GM12873 (cell line): ENCODE measurements around the gene ADAM30.

Experiments used
- TF ChIP-seq, protein P1 (sequence below): IDR thresholded peaks from 2 replicates; pipeline ENCODE4 v1.5.1; 2012; ENCODE audit warnings: low read depth, mild to moderate bottlenecking, moderate library complexity, low read length, control low read depth; ENCODE audit not compliant: insufficient read depth; ENCODE audit errors: missing control alignments

Gene ADAM30

DNA sequence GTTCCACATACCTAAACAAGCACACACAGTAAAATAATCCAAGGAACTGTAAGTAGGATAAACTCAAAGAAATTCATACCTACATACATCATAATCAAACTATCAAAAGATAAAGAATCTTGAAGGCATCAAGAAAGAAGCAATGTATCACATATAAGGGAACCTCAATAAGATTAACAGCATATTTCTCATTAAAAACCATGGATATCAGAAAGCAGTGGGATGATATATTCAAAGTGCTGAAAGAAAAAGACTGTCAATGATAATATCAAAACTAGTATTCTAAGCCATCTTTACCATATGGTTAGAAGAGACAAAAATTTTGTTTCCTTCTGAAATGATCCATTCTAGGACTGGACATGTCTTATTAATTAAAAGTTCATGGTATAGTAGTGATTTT, 37.1 kb upstream of the ADAM30 start:
- TF ChIP-seq, protein P1, sequence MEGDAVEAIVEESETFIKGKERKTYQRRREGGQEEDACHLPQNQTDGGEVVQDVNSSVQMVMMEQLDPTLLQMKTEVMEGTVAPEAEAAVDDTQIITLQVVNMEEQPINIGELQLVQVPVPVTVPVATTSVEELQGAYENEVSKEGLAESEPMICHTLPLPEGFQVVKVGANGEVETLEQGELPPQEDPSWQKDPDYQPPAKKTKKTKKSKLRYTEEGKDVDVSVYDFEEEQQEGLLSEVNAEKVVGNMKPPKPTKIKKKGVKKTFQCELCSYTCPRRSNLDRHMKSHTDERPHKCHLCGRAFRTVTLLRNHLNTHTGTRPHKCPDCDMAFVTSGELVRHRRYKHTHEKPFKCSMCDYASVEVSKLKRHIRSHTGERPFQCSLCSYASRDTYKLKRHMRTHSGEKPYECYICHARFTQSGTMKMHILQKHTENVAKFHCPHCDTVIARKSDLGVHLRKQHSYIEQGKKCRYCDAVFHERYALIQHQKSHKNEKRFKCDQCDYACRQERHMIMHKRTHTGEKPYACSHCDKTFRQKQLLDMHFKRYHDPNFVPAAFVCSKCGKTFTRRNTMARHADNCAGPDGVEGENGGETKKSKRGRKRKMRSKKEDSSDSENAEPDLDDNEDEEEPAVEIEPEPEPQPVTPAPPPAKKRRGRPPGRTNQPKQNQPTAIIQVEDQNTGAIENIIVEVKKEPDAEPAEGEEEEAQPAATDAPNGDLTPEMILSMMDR: no peak

DNA sequence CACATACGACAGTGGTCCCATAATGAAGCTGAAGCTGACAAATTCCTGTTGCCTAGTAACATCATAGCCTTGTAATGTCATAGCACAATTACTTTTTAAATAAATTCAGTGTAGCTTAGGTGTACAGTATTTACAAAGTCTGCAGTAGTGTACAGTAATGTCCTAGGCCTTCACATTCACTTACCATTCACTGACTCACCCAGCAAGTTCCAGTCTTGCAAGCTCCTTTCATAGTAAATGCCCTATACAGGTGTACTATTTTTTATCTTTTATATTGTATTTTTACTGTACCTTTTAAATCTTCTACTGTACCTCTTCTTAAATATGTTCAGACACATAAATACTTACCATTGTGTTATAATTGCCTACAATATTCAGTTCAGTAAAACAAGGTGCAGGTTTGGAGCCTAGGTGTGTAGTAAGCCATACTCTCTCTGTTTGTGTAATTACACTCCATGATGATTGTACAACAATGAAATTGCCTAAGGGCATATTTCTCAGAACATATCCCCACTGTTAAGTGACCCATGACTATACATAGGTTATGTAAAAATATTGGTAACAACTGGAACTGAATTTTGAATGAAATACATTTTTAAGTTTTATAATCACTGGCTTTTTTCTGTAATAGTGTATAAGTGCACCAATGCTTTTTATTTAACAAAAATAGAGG, 33.5 kb upstream of the ADAM30 start:
- TF ChIP-seq, protein P1: no peak

DNA sequence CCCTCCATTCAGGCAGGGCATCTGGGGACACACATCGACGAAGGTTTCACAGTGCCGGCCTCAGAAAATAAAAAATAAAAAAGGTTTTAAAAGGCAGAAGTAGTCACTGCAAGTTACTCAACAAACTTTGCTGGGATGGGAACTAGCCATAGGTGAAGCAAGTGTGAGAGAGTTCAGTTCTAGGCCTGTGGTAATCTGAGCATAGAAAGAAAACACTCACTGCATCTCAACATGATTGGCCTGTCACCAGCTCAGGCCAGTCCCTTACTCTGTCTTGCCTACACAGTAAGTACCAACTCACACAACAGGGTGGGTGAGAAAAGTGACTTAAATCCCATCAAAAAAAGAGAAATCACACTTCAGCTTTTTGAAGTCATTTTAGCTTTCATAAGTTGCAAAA, 30.2 kb upstream of the ADAM30 start:
- TF ChIP-seq, protein P1: no peak

DNA sequence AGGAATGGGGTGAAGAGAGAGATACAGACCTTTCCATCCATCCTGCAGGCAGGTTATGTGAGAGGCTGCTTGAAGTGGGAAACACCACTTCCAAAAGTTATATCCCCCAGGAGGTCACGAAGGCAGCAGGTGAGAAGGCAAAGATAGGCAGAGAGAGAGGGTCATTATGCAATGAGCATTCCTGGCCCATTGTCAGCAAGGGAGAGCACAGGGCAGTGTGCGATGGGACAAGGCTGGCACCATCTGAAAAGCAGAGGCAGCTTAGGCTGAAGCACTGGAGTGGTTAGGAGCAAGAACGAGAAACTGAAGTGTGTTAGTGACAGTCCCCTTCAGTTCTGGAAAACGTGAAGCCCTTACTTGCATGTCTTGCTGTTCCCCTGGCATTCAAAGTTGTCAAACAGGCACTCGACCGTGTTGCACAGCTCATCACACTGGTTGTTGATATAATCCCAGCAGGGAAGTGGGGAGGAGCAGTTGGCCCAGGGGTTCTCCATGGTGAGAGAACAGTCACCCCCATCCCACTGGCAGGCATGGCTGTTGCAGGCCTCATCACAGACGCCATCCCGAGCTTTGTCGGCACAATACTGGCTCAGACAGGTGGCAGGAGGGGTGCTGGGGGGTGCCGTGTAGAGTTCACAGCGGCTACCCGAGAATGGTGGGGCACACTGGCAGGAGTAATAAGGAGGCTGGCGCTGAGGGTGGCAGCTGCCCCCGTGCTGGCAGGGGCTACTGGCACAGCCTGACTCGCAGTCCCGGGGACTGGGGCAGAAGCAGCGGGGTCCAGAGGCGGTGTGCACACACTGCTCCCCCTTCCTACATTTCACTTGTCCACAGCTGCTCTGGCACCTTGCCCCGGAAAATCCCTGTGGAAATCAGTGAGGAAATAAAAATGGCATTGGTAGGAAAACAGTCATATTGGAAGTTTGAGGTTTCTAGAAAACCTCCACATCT, 28.9 kb upstream of the ADAM30 start:
- TF ChIP-seq, protein P1: no peak

DNA sequence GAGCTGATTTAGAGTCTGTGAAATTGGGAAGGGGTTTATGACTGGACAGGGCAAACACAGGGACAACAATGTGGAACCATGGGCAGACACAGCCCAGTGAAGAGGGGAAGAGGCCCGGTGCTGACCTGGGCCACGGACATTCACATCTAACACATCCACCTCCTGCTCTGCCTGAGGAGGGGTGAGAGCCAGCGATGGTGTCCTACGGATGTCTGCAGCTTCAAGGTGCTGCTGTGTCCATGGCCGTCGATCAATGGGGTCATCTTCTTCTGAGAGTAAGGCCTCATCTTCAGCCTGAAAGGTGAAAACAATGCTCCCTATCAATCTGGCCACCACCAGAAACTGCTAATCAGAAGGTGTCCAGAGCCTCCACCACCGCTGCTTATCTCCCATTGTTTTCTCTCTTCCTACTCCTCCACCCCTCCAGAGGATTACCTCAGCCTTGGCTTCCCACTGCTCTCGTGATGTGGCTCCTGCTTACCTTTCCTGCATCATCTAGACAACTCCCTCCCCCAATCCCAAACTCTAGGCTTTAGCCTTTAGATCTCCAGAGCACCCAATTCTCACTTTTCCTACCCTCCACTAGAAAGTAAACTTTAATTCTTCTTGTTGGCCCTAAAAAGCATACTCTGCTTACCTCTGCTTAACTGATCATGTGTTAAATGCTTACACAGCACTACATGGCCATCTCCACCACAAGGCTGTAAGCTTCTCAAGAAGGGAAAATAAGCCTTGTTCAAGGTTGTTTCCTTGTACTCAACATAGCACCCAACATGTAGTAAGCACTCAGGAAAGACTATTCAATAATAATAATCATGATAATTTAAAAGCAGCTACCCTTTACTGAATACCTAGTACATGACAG, 24.0 kb upstream of the ADAM30 start:
- TF ChIP-seq, protein P1: no peak

DNA sequence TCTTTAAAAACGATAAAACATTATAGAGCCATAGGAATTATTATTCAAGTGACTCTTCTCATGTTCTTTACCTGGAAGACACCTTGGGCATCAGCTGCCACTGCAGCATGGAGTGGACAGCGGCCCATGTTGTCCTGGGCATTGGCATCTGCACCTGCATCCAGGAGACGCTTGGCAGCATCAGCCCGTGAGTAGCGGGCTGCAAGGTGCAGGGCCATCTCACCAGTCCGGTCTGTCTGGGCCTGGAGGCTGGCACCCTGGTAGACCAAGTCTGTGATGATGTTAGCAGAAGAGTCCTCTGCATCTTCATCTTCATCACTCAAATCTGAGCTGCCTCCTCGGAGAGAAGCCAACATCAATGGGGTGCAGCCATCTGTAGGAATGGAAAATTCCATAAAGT, 22.9 kb upstream of the ADAM30 start:
- TF ChIP-seq, protein P1: no peak
